HG03196 (cell line): ENCODE measurements around the gene PREP.
"Not testable (repeated sequence)": the region's sequence is repeated elsewhere in the genome, so short reads cannot be mapped to it uniquely, and the experiment has no call there.

Source experiments
- ATAC-seq: cut with Tn5 transposase; IDR thresholded peaks from one replicate; pipeline ENCODE4 v1.9.1; 2021; ENCODE audit not compliant: unreplicated experiment

PREP gene

GRCh38 chr6:105345506-105345905, 57.4 kb downstream of the PREP start:
- ATAC-seq, result no peak

- ATAC-seq, result no peak
Observed at GRCh38 chr6:105344881-105345370, 58.0 kb downstream of the PREP start.

- not testable (repeated sequence) for ATAC-seq
Observed at GRCh38 chr6:105338350-105338983, 64.4 kb downstream of the PREP start.

- no peak for ATAC-seq
Observed at GRCh38 chr6:105336986-105337385, 65.9 kb downstream of the PREP start.

- no peak for ATAC-seq
Observed at GRCh38 chr6:105332576-105332975, 70.3 kb downstream of the PREP start.

- no peak for ATAC-seq
Observed at GRCh38 chr6:105331927-105332326, 71.0 kb downstream of the PREP start.

- no peak for ATAC-seq
Observed at GRCh38 chr6:105330913-105331312, 72.0 kb downstream of the PREP start.

GRCh38 chr6:105330364-105330763, 72.5 kb downstream of the PREP start:
- no peak for ATAC-seq

- ATAC-seq, result no peak
Observed at GRCh38 chr6:105326833-105327770, 75.8 kb downstream of the PREP start.

GRCh38 chr6:105326216-105326615, 76.7 kb downstream of the PREP start:
- no peak for ATAC-seq

- ATAC-seq, result no peak
Observed at GRCh38 chr6:105324386-105324950, 78.4 kb downstream of the PREP start.

- ATAC-seq, result no peak
Observed at GRCh38 chr6:105322499-105323225, 80.2 kb downstream of the PREP start.

- no peak for ATAC-seq
Observed at GRCh38 chr6:105321728-105322127, 81.2 kb downstream of the PREP start.

- no peak for ATAC-seq
Observed at GRCh38 chr6:105321207-105321606, 81.7 kb downstream of the PREP start.

- ATAC-seq, result no peak
Observed at GRCh38 chr6:105320765-105321164, 82.1 kb downstream of the PREP start.

- no peak for ATAC-seq
Observed at GRCh38 chr6:105320271-105320670, 82.6 kb downstream of the PREP start.

- no peak for ATAC-seq
Observed at GRCh38 chr6:105319331-105319730, 83.6 kb downstream of the PREP start.

- no peak for ATAC-seq
Observed at GRCh38 chr6:105318660-105319059, 84.2 kb downstream of the PREP start.

GRCh38 chr6:105317607-105318533, 85.0 kb downstream of the PREP start:
- no peak for ATAC-seq

GRCh38 chr6:105313211-105313610, 89.7 kb downstream of the PREP start:
- no peak for ATAC-seq
